ENCODE results near the gene EPSTI1. TPM values are rescaled to one million over a fixed set of nuclear protein-coding genes. Genes with fewer than 3 reads are reported as not detected.
A peak's percentile ranks its signal among the peaks of the same experiment; 100 is the strongest.

EPSTI1 gene
- total and polyA plus RNA-seq, 3 experiments from 2014 or later = 4.5 to 17.3 (median 4.9) TPM

DNA sequence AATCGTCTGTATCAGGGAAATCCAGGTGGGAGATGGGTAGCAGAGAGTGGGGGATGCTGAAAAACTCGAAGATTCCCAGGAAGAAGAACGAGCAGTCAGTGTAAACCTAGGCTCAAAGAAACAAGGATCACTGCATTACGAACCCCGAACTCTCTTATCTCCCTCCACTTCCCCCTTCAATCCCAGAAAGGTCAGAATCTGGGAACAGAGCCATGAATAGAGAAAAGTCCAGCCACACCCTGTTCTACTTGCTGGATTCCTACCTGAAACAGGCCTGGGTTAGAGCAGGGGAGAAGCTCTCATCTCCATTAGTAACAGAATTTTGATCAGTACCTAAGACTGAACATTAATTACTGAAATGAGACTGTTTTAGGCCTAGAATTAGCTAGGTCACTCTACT is 24.4 kb downstream of the EPSTI1 start:
- Mint-ChIP-seq H3K4me3 (no peak overlapping the region), H3K27me3 (no peaks in the 10 kb centered on the region), H3K9me3 (no peaks in the 10 kb centered on the region), H3K36me3 (peaks cover 13 to 50% (median 24%) of the 10 kb centered on the region in 3 donors), H3K27ac (no peak overlapping the region), H3K4me1 (peaks cover 13 to 23% (median 17%) of the 10 kb centered on the region in 3 donors)
- no peaks in the 10 kb centered on the region for H3K27me3 ChIP-seq (ENCODE audit: insufficient read depth, low read length, poor library complexity, severe bottlenecking)
- CTCF ChIA-PET = interaction anchor here (1.3 to 3.7 kb wide), 2 partner anchors 18 to 23 kb away, joined by 3 to 40 read pairs; partner anchors contain the start of gene EPSTI1
- DNase-seq = no peak
- H3K4me1 ChIP-seq (ENCODE audit: insufficient read depth, low read length) = peaks cover 9% of the 10 kb centered on the region
- POLR2A ChIA-PET = no interaction called here
- H3K4me3 ChIP-seq (ENCODE audit: low read length) = no peak overlapping the region
- H3K27ac ChIP-seq (ENCODE audit: low read depth, low read length) = no peak overlapping the region
- H3K36me3 ChIP-seq (ENCODE audit: insufficient read depth, low read length) = peaks cover 15% of the 10 kb centered on the region
- H3K9me3 ChIP-seq (ENCODE audit: low read length) = no peaks in the 10 kb centered on the region

DNA sequence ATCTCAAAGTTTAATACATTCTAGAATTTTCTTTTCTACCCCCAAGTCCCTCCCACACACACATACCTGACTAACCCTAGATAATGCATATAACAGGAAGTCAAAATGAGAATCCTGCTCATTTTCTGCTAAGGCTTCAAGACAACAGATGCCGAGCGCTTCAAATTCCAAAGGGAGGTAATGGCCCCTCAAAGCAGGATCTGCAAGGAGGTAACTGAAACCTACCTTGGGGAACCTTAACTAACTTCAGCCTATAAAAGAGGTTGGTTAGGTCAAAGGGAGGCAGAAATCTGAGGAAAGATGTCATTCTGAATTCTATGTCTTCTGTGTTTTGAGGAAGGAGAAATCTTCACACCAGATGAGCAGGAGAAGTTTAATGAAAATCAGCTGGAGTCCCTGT is 26.8 kb downstream of the EPSTI1 start:
- Mint-ChIP-seq H3K27ac (no peak overlapping the region), H3K4me3 (no peak overlapping the region), H3K27me3 (no peaks in the 10 kb centered on the region), H3K36me3 (peaks cover 23 to 69% (median 34%) of the 10 kb centered on the region in 3 donors), H3K9me3 (no peaks in the 10 kb centered on the region), H3K4me1 (peaks cover 6 to 9% (median 8%) of the 10 kb centered on the region in 3 donors)
- ChIA-PET POLR2A (no interaction called here), CTCF (no interaction called here)
- no peak for DNase-seq
- H3K27me3 ChIP-seq (ENCODE audit: insufficient read depth, low read length, poor library complexity, severe bottlenecking) = no peaks in the 10 kb centered on the region
- H3K4me3 ChIP-seq (ENCODE audit: low read length) = no peak overlapping the region
- H3K36me3 ChIP-seq (ENCODE audit: insufficient read depth, low read length) = peaks cover 28% of the 10 kb centered on the region
- peaks cover 3% of the 10 kb centered on the region for H3K4me1 ChIP-seq (ENCODE audit: insufficient read depth, low read length)
- H3K9me3 ChIP-seq (ENCODE audit: low read length) = no peaks in the 10 kb centered on the region
- no peak overlapping the region for H3K27ac ChIP-seq (ENCODE audit: low read depth, low read length)

DNA sequence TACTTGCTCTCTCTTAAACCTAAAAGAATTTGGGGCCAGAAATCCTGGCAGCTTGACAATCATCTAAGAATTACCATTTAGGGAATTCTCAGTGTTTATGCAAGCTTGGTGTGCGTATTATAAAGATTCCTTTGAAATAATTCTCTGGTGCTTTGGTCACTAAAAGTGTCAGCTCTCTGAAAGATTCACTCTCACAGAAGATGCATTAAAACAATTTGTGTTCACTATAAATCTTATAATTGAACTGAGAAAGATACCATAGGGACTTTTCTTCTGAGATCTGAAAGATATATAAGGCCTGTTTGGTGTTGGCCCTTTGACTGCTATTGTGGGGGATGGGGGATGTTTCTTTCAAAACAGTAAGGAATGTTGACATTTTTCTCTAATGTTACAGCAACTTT is 27.3 kb downstream of the EPSTI1 start:
- Histone ChIP-seq H3K27ac (ENCODE audit: low read depth, low read length) (no peak overlapping the region), H3K36me3 (ENCODE audit: insufficient read depth, low read length) (peaks cover 30% of the 10 kb centered on the region), H3K9me3 (ENCODE audit: low read length) (no peaks in the 10 kb centered on the region), H3K4me3 (ENCODE audit: low read length) (no peak overlapping the region), H3K4me1 (ENCODE audit: insufficient read depth, low read length) (peaks cover under 1% of the 10 kb centered on the region), H3K27me3 (ENCODE audit: insufficient read depth, low read length, poor library complexity, severe bottlenecking) (no peaks in the 10 kb centered on the region)
- H3K27ac Mint-ChIP-seq = no peak overlapping the region
- ChIA-PET CTCF (interaction anchor here (1.4 kb wide), 1 partner anchor 26 kb away, joined by 3 read pairs; no protein-coding TSS in a partner anchor), POLR2A (no interaction called here)
- no peaks in the 10 kb centered on the region for H3K27me3 Mint-ChIP-seq
- no peak overlapping the region for H3K4me3 Mint-ChIP-seq
- no peaks in the 10 kb centered on the region for H3K9me3 Mint-ChIP-seq
- H3K36me3 Mint-ChIP-seq = peaks cover 23 to 74% (median 37%) of the 10 kb centered on the region in 3 donors
- H3K4me1 Mint-ChIP-seq = peaks cover 4 to 5% (median 5%) of the 10 kb centered on the region in 3 donors
- DNase-seq = no peak

DNA sequence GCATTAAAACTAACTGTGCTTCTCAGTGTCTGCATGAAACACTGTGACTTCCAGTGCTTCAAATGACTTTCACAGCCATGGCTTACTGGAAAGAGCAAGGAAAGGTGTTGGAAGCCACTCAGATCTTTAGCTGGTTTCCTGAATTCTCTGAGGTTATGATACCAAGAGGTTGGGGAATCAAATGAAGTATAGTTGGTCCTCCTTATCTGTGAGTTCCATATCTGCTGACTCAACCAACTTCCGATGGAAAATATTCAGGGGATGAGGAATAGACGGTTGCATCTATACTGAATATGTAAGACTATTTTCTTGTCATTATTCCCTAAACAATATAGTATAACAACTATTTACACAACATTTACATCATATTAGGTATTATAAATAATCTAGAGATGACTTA is 32.4 kb downstream of the EPSTI1 start:
- no peaks in the 10 kb centered on the region for H3K4me1 Mint-ChIP-seq
- no peaks in the 10 kb centered on the region for H3K9me3 Mint-ChIP-seq
- H3K27me3 Mint-ChIP-seq = no peaks in the 10 kb centered on the region
- Histone ChIP-seq H3K27ac (ENCODE audit: low read depth, low read length) (no peak overlapping the region), H3K4me3 (ENCODE audit: low read length) (no peak overlapping the region), H3K4me1 (ENCODE audit: insufficient read depth, low read length) (no peaks in the 10 kb centered on the region), H3K36me3 (ENCODE audit: insufficient read depth, low read length) (peaks cover 36% of the 10 kb centered on the region), H3K27me3 (ENCODE audit: insufficient read depth, low read length, poor library complexity, severe bottlenecking) (no peaks in the 10 kb centered on the region), H3K9me3 (ENCODE audit: low read length) (no peaks in the 10 kb centered on the region)
- H3K36me3 Mint-ChIP-seq = peaks cover 25 to 86% (median 55%) of the 10 kb centered on the region in 3 donors
- ChIA-PET CTCF (no interaction called here), POLR2A (no interaction called here)
- H3K4me3 Mint-ChIP-seq = no peak overlapping the region
- peak overlapping the region in 1 of 8 donors; percentile 17 for H3K27ac Mint-ChIP-seq
- DNase-seq = no peak

DNA sequence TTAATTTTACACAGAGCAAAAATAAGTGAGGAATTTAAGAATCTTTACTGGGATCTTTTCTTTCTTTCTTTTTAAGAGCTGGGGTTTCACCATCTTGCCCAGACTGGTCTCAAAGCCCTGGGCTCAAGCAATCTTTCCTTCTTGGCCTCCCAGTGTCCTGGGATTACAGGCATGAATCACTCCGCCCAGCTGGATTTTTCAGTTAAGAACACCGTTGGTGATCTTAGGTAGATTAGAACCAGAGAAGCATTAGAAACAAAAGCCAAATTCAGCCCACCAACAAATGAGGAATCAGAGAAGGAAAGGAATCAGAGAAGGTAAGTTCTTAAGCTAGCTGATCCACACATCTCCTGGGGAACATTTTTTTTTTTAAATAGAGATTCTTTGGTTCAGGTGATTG is 34.2 kb downstream of the EPSTI1 start:
- H3K36me3 Mint-ChIP-seq = peaks cover 25 to 84% (median 51%) of the 10 kb centered on the region in 3 donors
- Histone ChIP-seq H3K4me1 (ENCODE audit: insufficient read depth, low read length) (no peaks in the 10 kb centered on the region), H3K27ac (ENCODE audit: low read depth, low read length) (no peak overlapping the region), H3K9me3 (ENCODE audit: low read length) (no peaks in the 10 kb centered on the region), H3K36me3 (ENCODE audit: insufficient read depth, low read length) (peaks cover 26% of the 10 kb centered on the region), H3K27me3 (ENCODE audit: insufficient read depth, low read length, poor library complexity, severe bottlenecking) (no peaks in the 10 kb centered on the region), H3K4me3 (ENCODE audit: low read length) (no peak overlapping the region)
- CTCF ChIA-PET = interaction anchor here (0.7 kb wide), 1 partner anchor 12 kb away, joined by 3 read pairs; no protein-coding TSS in a partner anchor
- no peak overlapping the region for H3K4me3 Mint-ChIP-seq
- no peaks in the 10 kb centered on the region for H3K4me1 Mint-ChIP-seq
- no peak for DNase-seq
- peak overlapping the region in 1 of 8 donors; percentile 61 for H3K27ac Mint-ChIP-seq
- H3K9me3 Mint-ChIP-seq = no peaks in the 10 kb centered on the region
- POLR2A ChIA-PET = no interaction called here
- H3K27me3 Mint-ChIP-seq = no peaks in the 10 kb centered on the region

DNA sequence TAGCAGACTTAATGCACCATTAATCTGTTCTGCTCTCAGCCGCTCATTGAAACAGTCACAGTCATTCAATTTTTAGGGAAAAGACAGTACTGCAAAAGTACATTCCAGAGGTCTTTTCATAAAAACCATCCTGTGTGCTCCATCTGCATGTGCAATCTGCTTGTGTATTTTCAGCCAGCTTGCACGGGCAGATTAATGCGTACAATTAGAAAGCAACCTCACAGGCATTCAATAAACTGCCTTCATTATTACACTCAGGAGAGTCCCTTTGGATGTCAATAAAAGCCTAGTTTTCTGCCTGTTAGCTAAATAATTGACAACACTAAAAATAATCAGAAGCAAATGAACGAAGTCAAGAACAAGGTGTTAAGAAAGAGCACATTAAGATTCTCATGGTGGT is 41.9 kb downstream of the EPSTI1 start:
- no peak for DNase-seq
- POLR2A ChIA-PET = no interaction called here
- no peak overlapping the region for H3K4me3 ChIP-seq (ENCODE audit: low read length)
- Mint-ChIP-seq H3K27ac (no peak overlapping the region), H3K4me3 (no peak overlapping the region), H3K36me3 (peaks cover 52 to 88% (median 57%) of the 10 kb centered on the region in 3 donors), H3K9me3 (no peaks in the 10 kb centered on the region), H3K4me1 (peaks cover 0 to 4% (median 0%) of the 10 kb centered on the region in 3 donors), H3K27me3 (no peaks in the 10 kb centered on the region)
- H3K4me1 ChIP-seq (ENCODE audit: insufficient read depth, low read length) = no peaks in the 10 kb centered on the region
- H3K27me3 ChIP-seq (ENCODE audit: insufficient read depth, low read length, poor library complexity, severe bottlenecking) = no peaks in the 10 kb centered on the region
- CTCF ChIA-PET = no interaction called here
- H3K27ac ChIP-seq (ENCODE audit: low read depth, low read length) = no peak overlapping the region
- H3K36me3 ChIP-seq (ENCODE audit: insufficient read depth, low read length) = peaks cover 10% of the 10 kb centered on the region
- no peaks in the 10 kb centered on the region for H3K9me3 ChIP-seq (ENCODE audit: low read length)

DNA sequence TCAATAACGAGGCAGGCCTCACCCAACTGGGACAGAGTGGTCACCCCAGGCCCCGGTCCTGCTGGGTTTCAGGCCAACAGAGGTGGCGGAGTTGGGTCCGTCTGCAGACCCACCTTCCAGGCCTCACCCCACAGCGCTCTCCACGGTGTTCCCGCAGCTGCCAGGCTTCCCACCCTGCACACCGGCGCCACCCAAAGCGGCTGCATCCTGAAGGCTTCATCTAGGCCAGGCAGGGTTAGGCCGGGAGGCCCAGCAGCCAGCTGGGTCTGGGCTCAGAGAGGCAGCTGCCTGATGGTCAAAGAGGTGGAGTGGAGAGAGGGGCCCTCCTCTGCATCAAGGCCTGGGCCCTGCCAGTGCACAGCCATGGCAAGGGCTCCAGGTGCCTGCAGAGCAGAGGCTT is 44.1 kb downstream of the EPSTI1 start:
- H3K36me3 ChIP-seq (ENCODE audit: insufficient read depth, low read length) = peaks cover 10% of the 10 kb centered on the region
- H3K36me3 Mint-ChIP-seq = peaks cover 60 to 91% (median 60%) of the 10 kb centered on the region in 3 donors
- H3K27ac Mint-ChIP-seq = no peak overlapping the region
- H3K4me1 ChIP-seq (ENCODE audit: insufficient read depth, low read length) = no peaks in the 10 kb centered on the region
- peaks cover 0 to 4% (median 0%) of the 10 kb centered on the region in 3 donors for H3K4me1 Mint-ChIP-seq
- H3K9me3 ChIP-seq (ENCODE audit: low read length) = no peaks in the 10 kb centered on the region
- POLR2A ChIA-PET = no interaction called here
- CTCF ChIA-PET = no interaction called here
- no peak overlapping the region for H3K4me3 Mint-ChIP-seq
- no peaks in the 10 kb centered on the region for H3K9me3 Mint-ChIP-seq
- H3K27me3 Mint-ChIP-seq = no peaks in the 10 kb centered on the region
- no peak overlapping the region for H3K27ac ChIP-seq (ENCODE audit: low read depth, low read length)
- no peak overlapping the region for H3K4me3 ChIP-seq (ENCODE audit: low read length)
- DNase-seq = no peak
- H3K27me3 ChIP-seq (ENCODE audit: insufficient read depth, low read length, poor library complexity, severe bottlenecking) = no peaks in the 10 kb centered on the region

DNA sequence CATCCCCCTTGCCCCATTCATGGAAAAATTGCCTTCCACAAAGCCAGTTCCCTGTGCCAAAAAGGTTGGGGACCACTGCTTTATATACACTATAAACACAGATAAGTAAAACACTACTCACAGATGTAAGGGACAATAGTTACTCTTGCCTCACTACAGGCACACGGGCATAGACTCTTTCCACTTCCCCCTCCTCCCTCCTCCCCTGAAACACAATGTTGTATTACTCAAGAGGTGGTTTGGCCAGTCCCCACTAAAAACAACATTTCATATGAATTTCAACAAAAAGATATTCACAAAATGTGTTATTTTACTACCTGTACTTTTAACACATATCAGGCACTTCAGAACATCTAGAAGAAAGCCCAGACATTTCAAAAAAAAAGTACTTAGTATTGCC is 45.1 kb downstream of the EPSTI1 start:
- Mint-ChIP-seq H3K27me3 (no peaks in the 10 kb centered on the region), H3K36me3 (peaks cover 50 to 82% (median 52%) of the 10 kb centered on the region in 3 donors), H3K4me1 (peaks cover 0 to 4% (median 0%) of the 10 kb centered on the region in 3 donors), H3K4me3 (no peak overlapping the region), H3K27ac (peak overlapping the region in 2 of 8 donors; percentile 28 to 72), H3K9me3 (no peaks in the 10 kb centered on the region)
- Histone ChIP-seq H3K4me3 (ENCODE audit: low read length) (no peak overlapping the region), H3K36me3 (ENCODE audit: insufficient read depth, low read length) (peaks cover 5% of the 10 kb centered on the region), H3K27ac (ENCODE audit: low read depth, low read length) (no peak overlapping the region), H3K9me3 (ENCODE audit: low read length) (no peaks in the 10 kb centered on the region), H3K4me1 (ENCODE audit: insufficient read depth, low read length) (no peaks in the 10 kb centered on the region), H3K27me3 (ENCODE audit: insufficient read depth, low read length, poor library complexity, severe bottlenecking) (no peaks in the 10 kb centered on the region)
- POLR2A ChIA-PET = no interaction called here
- no peak for DNase-seq
- CTCF ChIA-PET = no interaction called here
